Peyer's patch (tissue), 4 donors: ENCODE data around the gene TPP1. TPM values are rescaled to one million over a fixed set of nuclear protein-coding genes. Genes with fewer than 3 reads are reported as not detected.

Experiments
- DNase-seq, 3 donors: peaks; one replicate each; pipeline ENCODE4 v3.0.0-alpha.2; 2017 to 2019
- H3K27ac ChIP-seq, 4 donors: fragments of 200-600 bp; sonication (generic); one replicate each; pipeline ENCODE4 v1.5.1; 2016 to 2019
- H3K27me3 ChIP-seq, 2 donors: fragments of 200-600 bp; sonication (generic); one replicate each; pipeline ENCODE4 v1.5.1; 2019
- H3K36me3 ChIP-seq, 3 donors: fragments of 200-600 bp; sonication (generic); one replicate each; pipeline ENCODE4 v1.5.1; 2016 to 2019
- H3K4me1 ChIP-seq, 4 donors: fragments of 200-600 bp; sonication (generic); one replicate each; pipeline ENCODE4 v1.5.1; 2016 to 2019
- H3K4me3 ChIP-seq, 4 donors: fragments of 200-600 bp; sonication (generic); 1 replicate in 3 of 4; 2 replicates in 1 of 4; pipeline ENCODE4 v1.5.1; 2016 to 2019; ENCODE audit warnings: mild to moderate bottlenecking in 1 of 4
- H3K9me3 ChIP-seq, 4 donors: fragments of 200-600 bp; sonication (generic); one replicate each; pipeline ENCODE4 v1.5.1; 2016 to 2019; ENCODE audit warnings: mild to moderate bottlenecking in 1 of 4
- CTCF ChIP-seq, 6 experiments: fragments of 450-650 bp in 4 of 6; fragments of 200-600 bp in 2 of 6; sonication (generic) in 1 of 6; IDR thresholded peaks; one replicate each; pipeline ENCODE4 v1.5.1; 2017 to 2019; ENCODE audit warnings: antibody characterized with exemption in 6 of 6, mild to moderate bottlenecking in 3 of 6, moderate library complexity in 1 of 6
- POLR2A ChIP-seq, 2 donors: fragments of 450-650 bp; IDR thresholded peaks; one replicate each; pipeline ENCODE4 v1.5.1; 2017; ENCODE audit warnings: antibody characterized with exemption in 2 of 2, mild to moderate bottlenecking in 2 of 2, moderate library complexity in 2 of 2
- total RNA-seq, 4 donors: library from RNA; depleted of rRNA; stranded (reverse); fragments of >200 nt; gene quantifications; one replicate each; pipeline ENCODE4 v1.1.0, GENCODE V29; 2016

The TPP1 gene
- total RNA-seq, 4 donors from 2014 or later = 79.2 to 232 (median 134) TPM

DNA sequence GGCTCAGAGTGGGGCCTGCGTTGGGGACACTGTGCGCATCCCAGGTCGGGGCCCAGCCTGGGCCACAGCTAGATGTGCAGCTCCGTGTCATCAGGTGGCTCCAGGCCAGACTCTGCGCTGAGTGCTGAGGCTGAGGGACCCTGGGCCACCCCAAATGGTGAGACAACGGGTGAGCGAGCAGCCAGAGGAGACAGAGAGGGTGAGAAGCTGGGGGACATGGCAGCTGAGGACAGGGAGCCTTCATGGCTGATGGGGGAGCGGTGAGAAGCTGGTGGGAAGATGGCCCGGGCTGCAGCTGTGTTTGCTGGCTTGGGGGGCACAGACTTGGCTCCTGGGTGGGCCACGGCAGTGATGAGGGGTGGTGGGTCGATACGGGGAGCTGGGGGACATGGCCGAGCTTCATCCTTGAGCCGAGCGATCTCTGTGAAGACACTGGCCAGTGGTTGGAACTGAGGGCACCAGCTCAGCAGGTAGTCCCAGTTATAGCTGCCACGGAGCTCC is 2.5 kb upstream of the TPP1 start:
- Histone ChIP-seq H3K27ac (no peak overlapping the region), H3K27me3 (no peaks in the 10 kb centered on the region), H3K9me3 (no peaks in the 10 kb centered on the region), H3K36me3 (peaks cover 0 to 17% (median 0%) of the 10 kb centered on the region in 3 donors), H3K4me3 (no peak overlapping the region), H3K4me1 (peaks cover 0 to 16% (median 5%) of the 10 kb centered on the region in 4 donors)
- no peak for TF ChIP-seq POLR2A (IDR thresholded peaks at IDR 0.05)
- TF ChIP-seq CTCF (IDR thresholded peaks at IDR 0.05) = no peak
- no peak for DNase-seq

DNA sequence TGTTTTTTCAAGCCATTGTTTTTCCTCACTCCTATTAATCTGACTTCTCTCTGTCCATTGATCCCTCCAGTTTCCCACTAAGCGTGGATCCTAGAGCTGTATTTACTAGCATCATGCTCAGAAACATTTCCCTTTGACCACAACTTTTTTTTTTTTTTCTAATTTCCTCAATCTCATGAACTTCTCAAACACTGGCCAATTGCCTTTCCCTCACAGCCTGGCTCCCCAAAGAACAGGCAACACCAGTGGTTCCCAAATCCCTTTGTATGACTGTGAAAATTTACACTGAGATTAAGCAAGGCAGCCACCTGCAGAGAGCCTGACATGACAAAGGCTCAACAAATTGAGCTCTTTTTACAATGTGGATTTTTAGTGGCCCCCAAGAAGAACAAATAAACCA is 1.4 kb upstream of the TPP1 start:
- Histone ChIP-seq H3K4me1 (peaks cover 0 to 16% (median 5%) of the 10 kb centered on the region in 4 donors), H3K36me3 (peaks cover 0 to 16% (median 0%) of the 10 kb centered on the region in 3 donors), H3K4me3 (no peak overlapping the region), H3K27ac (no peak overlapping the region), H3K9me3 (no peaks in the 10 kb centered on the region), H3K27me3 (no peaks in the 10 kb centered on the region)
- no peak for TF ChIP-seq POLR2A (IDR thresholded peaks at IDR 0.05)
- no peak for TF ChIP-seq CTCF (IDR thresholded peaks at IDR 0.05)
- no peak for DNase-seq

DNA sequence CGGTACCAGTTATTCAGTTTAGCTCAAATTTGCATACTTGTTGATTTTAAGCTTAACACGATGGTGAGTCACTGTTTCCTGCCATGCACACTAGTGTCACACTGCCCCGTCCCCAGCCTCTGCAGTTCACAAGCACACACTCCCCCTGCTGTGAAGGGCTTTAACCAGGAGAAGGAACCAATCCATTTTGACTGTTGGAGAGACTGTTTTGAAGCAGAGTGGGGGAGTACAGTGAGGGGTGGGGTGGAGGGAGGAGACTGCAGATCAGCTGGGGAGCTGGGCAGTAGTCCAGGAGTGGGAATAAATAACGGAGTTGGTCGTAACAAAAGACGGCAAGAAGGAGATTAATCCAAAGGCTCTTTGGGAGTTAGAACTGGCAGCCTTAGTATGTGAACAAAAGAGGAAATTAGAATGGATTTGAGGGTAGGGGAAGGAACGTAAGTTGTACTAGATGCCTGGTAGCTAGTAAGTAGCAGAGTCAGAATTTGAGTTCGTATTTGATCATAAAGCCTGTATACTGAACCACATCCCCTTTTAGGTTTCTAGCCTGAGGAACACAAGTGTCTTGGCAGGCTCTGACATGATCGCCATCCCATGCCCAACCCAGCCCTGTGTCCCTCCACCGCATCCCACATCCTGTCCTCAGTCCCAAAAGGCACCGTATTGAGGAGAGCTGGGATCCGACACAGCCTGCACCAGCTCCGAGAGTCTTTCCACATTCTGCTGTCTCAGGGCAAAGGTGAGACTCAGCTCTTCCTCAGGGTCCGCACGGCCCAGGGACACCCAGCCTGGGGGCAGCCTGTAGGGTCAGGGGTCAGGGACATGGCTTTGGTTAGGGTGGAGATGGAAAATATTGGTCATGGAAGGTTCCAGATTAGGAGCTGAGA is 862 bp downstream of the TPP1 start:
- peaks cover 0 to 22% (median 0%) of the 10 kb centered on the region in 3 donors for H3K36me3 ChIP-seq
- no peaks in the 10 kb centered on the region for H3K27me3 ChIP-seq
- H3K4me1 ChIP-seq = peaks cover 0 to 23% (median 5%) of the 10 kb centered on the region in 4 donors
- peak overlapping the region; percentile 63 to 94 (median 72) for H3K4me3 ChIP-seq
- TF ChIP-seq POLR2A (IDR thresholded peaks at IDR 0.05) = peak; percentile 17 to 40
- TF ChIP-seq CTCF (IDR thresholded peaks at IDR 0.05) = no peak
- DNase-seq = peak; percentile 55 to 85 (median 82)
- no peaks in the 10 kb centered on the region for H3K9me3 ChIP-seq
- H3K27ac ChIP-seq = peak overlapping the region; percentile 79 to 93 (median 89)

GRCh38 chr11:6617315-6617781 is 1.9 kb downstream of the TPP1 start:
- TF ChIP-seq POLR2A (IDR thresholded peaks at IDR 0.05) = no peak
- TF ChIP-seq CTCF (IDR thresholded peaks at IDR 0.05) = no peak

GRCh38 chr11:6616596-6617250 is 2.5 kb downstream of the TPP1 start:
- Histone ChIP-seq H3K4me1 (peaks cover 0 to 30% (median 7%) of the 10 kb centered on the region in 4 donors), H3K27me3 (no peaks in the 10 kb centered on the region), H3K36me3 (peaks cover 0 to 22% (median 0%) of the 10 kb centered on the region in 3 donors), H3K27ac (no peak overlapping the region), H3K9me3 (no peaks in the 10 kb centered on the region), H3K4me3 (no peak overlapping the region)
- DNase-seq = no peak
- TF ChIP-seq CTCF (IDR thresholded peaks at IDR 0.05) (no peak), POLR2A (IDR thresholded peaks at IDR 0.05) (no peak)

More at GRCh38 chr11:6617315-6617781, 1.9 kb downstream of the TPP1 start:
- Histone ChIP-seq H3K36me3 (peaks cover 0 to 22% (median 0%) of the 10 kb centered on the region in 3 donors), H3K4me3 (peak overlapping the region in 3 of 4 donors; percentile 63 to 94 (median 69)), H3K9me3 (no peaks in the 10 kb centered on the region), H3K27ac (peak overlapping the region in 3 of 4 donors; percentile 79 to 92 (median 86)), H3K4me1 (peaks cover 0 to 30% (median 7%) of the 10 kb centered on the region in 4 donors), H3K27me3 (no peaks in the 10 kb centered on the region)
- no peak for DNase-seq
